ENCODE measurements around the gene PSME2. TPM values are rescaled to one million over a fixed set of nuclear protein-coding genes. Genes with fewer than 3 reads are reported as not detected.
A peak's percentile ranks its signal among the peaks of the same experiment; 100 is the strongest.

Gene PSME2
- total and polyA plus RNA-seq, 10 of the 15 experiments (the other 5 are each of a cell fraction or from before 2014, with no cell fraction given) = 510 to 3,542 (median 913) TPM

- peak in 1 of 2 experiments; percentile 43; a peak in 1 of 4 replicates for TF ChIP-seq BHLHE40 (IDR thresholded peaks at IDR 0.05; ENCODE audit: borderline replicate concordance in 1 of 2, low read depth in 2 of 2, low read length in 1 of 2)
- TF ChIP-seq CBFB (IDR thresholded peaks at IDR 0.05; ENCODE audit: low read depth) = peak; percentile 92
- peak; percentile 65 for TF ChIP-seq HDAC6 (IDR thresholded peaks at IDR 0.05; ENCODE audit: unreplicated experiment)
- TF ChIP-seq CBX5 (IDR thresholded peaks at IDR 0.05; ENCODE audit: low read depth) = peak; percentile 40; the same call in 1 of the 2 replicates
- TF ChIP-seq, protein P1, sequence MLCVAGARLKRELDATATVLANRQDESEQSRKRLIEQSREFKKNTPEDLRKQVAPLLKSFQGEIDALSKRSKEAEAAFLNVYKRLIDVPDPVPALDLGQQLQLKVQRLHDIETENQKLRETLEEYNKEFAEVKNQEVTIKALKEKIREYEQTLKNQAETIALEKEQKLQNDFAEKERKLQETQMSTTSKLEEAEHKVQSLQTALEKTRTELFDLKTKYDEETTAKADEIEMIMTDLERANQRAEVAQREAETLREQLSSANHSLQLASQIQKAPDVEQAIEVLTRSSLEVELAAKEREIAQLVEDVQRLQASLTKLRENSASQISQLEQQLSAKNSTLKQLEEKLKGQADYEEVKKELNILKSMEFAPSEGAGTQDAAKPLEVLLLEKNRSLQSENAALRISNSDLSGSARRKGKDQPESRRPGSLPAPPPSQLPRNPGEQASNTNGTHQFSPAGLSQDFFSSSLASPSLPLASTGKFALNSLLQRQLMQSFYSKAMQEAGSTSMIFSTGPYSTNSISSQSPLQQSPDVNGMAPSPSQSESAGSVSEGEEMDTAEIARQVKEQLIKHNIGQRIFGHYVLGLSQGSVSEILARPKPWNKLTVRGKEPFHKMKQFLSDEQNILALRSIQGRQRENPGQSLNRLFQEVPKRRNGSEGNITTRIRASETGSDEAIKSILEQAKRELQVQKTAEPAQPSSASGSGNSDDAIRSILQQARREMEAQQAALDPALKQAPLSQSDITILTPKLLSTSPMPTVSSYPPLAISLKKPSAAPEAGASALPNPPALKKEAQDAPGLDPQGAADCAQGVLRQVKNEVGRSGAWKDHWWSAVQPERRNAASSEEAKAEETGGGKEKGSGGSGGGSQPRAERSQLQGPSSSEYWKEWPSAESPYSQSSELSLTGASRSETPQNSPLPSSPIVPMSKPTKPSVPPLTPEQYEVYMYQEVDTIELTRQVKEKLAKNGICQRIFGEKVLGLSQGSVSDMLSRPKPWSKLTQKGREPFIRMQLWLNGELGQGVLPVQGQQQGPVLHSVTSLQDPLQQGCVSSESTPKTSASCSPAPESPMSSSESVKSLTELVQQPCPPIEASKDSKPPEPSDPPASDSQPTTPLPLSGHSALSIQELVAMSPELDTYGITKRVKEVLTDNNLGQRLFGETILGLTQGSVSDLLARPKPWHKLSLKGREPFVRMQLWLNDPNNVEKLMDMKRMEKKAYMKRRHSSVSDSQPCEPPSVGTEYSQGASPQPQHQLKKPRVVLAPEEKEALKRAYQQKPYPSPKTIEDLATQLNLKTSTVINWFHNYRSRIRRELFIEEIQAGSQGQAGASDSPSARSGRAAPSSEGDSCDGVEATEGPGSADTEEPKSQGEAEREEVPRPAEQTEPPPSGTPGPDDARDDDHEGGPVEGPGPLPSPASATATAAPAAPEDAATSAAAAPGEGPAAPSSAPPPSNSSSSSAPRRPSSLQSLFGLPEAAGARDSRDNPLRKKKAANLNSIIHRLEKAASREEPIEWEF (IDR thresholded peaks at IDR 0.05; ENCODE audit: insufficient replicate concordance, low read depth, low read length) = no peak
- peak; percentile 87 for TF ChIP-seq KLF5 (IDR thresholded peaks at IDR 0.05; ENCODE audit: partially characterized antibody)
- no peak for TF ChIP-seq NR2C2 (IDR thresholded peaks at IDR 0.05; ENCODE audit: borderline replicate concordance, control insufficient read depth, insufficient read length, low read depth)
- peak; percentile 99 for TF ChIP-seq BMI1 (IDR thresholded peaks at IDR 0.05; ENCODE audit: borderline replicate concordance)
- TF ChIP-seq ZBTB40 (IDR thresholded peaks at IDR 0.05; ENCODE audit: borderline replicate concordance) = peak; percentile 91
- TF ChIP-seq, protein P2, sequence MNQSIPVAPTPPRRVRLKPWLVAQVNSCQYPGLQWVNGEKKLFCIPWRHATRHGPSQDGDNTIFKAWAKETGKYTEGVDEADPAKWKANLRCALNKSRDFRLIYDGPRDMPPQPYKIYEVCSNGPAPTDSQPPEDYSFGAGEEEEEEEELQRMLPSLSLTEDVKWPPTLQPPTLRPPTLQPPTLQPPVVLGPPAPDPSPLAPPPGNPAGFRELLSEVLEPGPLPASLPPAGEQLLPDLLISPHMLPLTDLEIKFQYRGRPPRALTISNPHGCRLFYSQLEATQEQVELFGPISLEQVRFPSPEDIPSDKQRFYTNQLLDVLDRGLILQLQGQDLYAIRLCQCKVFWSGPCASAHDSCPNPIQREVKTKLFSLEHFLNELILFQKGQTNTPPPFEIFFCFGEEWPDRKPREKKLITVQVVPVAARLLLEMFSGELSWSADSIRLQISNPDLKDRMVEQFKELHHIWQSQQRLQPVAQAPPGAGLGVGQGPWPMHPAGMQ (IDR thresholded peaks at IDR 0.05; ENCODE audit: borderline replicate concordance) = peak; percentile 95
- peak; percentile 95 for TF ChIP-seq MYC (IDR thresholded peaks at IDR 0.05; ENCODE audit: insufficient read depth, insufficient read length, insufficient replicate concordance, low read length, severe bottlenecking)
- TF ChIP-seq EGR1 (IDR thresholded peaks at IDR 0.05; ENCODE audit: borderline replicate concordance in 1 of 2, low read depth in 2 of 2, low read length in 2 of 2) = peak; percentile 12 to 37; a peak in 2 of 3 replicates
- no peak for TF ChIP-seq CBX3 (IDR thresholded peaks at IDR 0.05; ENCODE audit: borderline replicate concordance, low read depth)
These were observed 49.0 kb upstream of the PSME2 start, which contains the start of gene TM9SF1 (continued) for GRCh38 chr14:24195186-24196070.
